ENCODE measurements around the gene USP22. TPM values are rescaled to one million over a fixed set of nuclear protein-coding genes. Genes with fewer than 3 reads are reported as not detected.

USP22 gene
- total and polyA plus RNA-seq, 2 of the 8 experiments (the other 6 are each of a cell fraction or from before 2014, with no cell fraction given): 221 to 316 TPM

DNA sequence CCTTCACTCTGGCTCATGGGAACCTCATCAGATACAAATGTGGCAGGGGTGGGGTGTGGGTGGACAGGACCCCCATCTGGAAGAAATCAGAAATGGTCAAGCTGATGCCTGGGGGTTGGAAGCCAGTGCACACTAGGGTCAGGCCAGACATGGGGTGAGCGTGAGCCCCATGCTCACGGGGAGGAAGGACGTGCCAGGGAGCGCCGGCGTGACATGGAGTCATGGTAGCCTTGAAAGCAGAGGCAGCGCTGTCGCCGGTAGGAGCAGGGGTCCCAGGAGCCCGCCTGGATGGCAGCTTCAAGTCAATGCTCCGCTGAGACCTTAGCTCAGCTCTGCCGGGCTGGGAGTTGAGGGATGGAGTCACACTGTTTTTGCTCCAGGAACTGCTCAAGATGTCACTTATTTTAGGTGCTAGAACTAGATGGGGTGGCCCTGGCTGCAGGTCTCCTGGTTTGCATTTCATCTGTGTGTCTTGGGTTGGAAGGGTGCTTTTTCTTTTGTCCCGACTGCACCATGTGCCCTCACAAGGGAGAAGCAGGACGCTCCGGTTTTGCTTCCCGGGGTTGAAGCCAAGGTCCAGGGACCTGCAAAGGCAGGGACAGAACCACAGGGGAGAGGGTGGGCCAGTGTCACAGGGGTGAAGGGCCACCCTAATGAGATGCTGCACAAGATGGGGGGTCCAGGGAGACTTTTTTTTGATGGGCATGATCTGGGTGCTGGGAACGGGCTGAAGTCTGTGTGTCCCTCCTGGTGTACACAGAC lies 51.4 kb downstream of the USP22 start:
- H4K20me1 ChIP-seq (replicated peaks in 1 of 2; ENCODE audit: control insufficient read depth in 1 of 2, insufficient read depth in 2 of 2, low read length in 2 of 2): no peaks in the 10 kb centered on the region
- H3K4ac ChIP-seq (replicated peaks; ENCODE audit: insufficient read length, low read depth, low read length): no peak overlapping the region
- H3K36me3 ChIP-seq (ENCODE audit: control insufficient read depth in 2 of 4, insufficient read depth in 4 of 4, low read length in 3 of 4): no peaks in the 10 kb centered on the region; a peak in 1 of 8 replicates
- POLR2A ChIA-PET (ENCODE audit: partially characterized antibody): interaction anchor here (1.5 kb wide), 1 partner anchor 242 kb away, joined by 3 read pairs; no protein-coding TSS in a partner anchor
- H2BK120ac ChIP-seq (replicated peaks; ENCODE audit: low read depth, low read length): no peak overlapping the region
- no peak overlapping the region for H4K5ac ChIP-seq (ENCODE audit: insufficient read length, low read depth, low read length)
- H2BK15ac ChIP-seq (ENCODE audit: low read length): no peak overlapping the region
- peak overlapping the region; percentile 35 for H4K91ac ChIP-seq (replicated peaks; ENCODE audit: insufficient read length, low read length)
- H2BK20ac ChIP-seq (ENCODE audit: low read length): no peak overlapping the region
- no peak overlapping the region for H3K27ac ChIP-seq (ENCODE audit: low read depth, low read length)
- H3K27me3 ChIP-seq (replicated peaks in 1 of 4; ENCODE audit: control insufficient read depth in 3 of 4, extremely low read depth in 1 of 4, insufficient read depth in 3 of 4, low read length in 3 of 4): no peaks in the 10 kb centered on the region
- FAIRE-seq (no peak), DNase-seq (ENCODE audit: low read depth in 1 of 2, low spot score in 2 of 2) (no peak)
- H2BK12ac ChIP-seq (ENCODE audit: low read depth, low read length): no peak overlapping the region
- no peak overlapping the region for H3K9ac ChIP-seq (replicated peaks in 1 of 4; ENCODE audit: extremely low read depth in 1 of 4, low read depth in 3 of 4, low read length in 3 of 4)
- no peaks in the 10 kb centered on the region for H3K23me2 ChIP-seq (ENCODE audit: low read depth, low read length)
- no peak overlapping the region for H2AFZ ChIP-seq (ENCODE audit: low read length)
- no peak overlapping the region for H3K4me3 ChIP-seq (ENCODE audit: extremely low read depth in 1 of 4, insufficient read depth in 2 of 4, low read depth in 3 of 4, low read length in 4 of 4)
- no peak overlapping the region for H2BK5ac ChIP-seq (ENCODE audit: low read depth, low read length)
- no peak overlapping the region for H4K8ac ChIP-seq (ENCODE audit: extremely low read depth, insufficient read depth, low read length)
- H3K4me2 ChIP-seq (ENCODE audit: insufficient read depth in 1 of 2, low read depth in 2 of 2, low read length in 2 of 2): no peak overlapping the region
- H2AK5ac ChIP-seq (ENCODE audit: low read depth, low read length): no peak overlapping the region
- H3K23ac ChIP-seq (ENCODE audit: insufficient read length): no peak overlapping the region
- no peak overlapping the region for H3K14ac ChIP-seq (ENCODE audit: insufficient read length)
- no peak overlapping the region for H3K56ac ChIP-seq (replicated peaks; ENCODE audit: insufficient read length, low read depth, low read length)
- no peaks in the 10 kb centered on the region for H3K79me1 ChIP-seq (ENCODE audit: low read depth, low read length)
- H3K4me1 ChIP-seq (replicated peaks in 1 of 4; ENCODE audit: control insufficient read depth in 3 of 4, insufficient read depth in 4 of 4, low read length in 3 of 4): peaks cover 0 to 5% (median under 1%) of the 10 kb centered on the region in 4 experiments; a peak in 3 of 7 replicates
- peaks cover 0 to 5% of the 10 kb centered on the region in 2 experiments; a peak in 1 of 4 replicates for H3K9me3 ChIP-seq (ENCODE audit: insufficient read depth in 2 of 2, low read depth in 1 of 2, low read length in 1 of 2)
- 83% methylated on average over 17 of the region's 17 CpGs; no CpG with 5 or more reads in 1 of the 2 experiments for WGBS, 2 experiments (ENCODE audit: extremely low coverage in 1 of 2, insufficient coverage in 1 of 2, insufficient read length in 1 of 2, insufficient replicate concordance in 2 of 2, low coverage in 1 of 2, low lambda C conversion rate in 2 of 2, missing lambda C conversion rate in 1 of 2)
- no peak overlapping the region for H3K18ac ChIP-seq (ENCODE audit: extremely low read depth, low read length)
- CTCF ChIA-PET (ENCODE audit: partially characterized antibody): interaction anchor here (1.8 kb wide), 1 partner anchor 10 kb away, joined by 8 read pairs; no protein-coding TSS in a partner anchor
- H3K79me2 ChIP-seq (ENCODE audit: control insufficient read depth in 1 of 2, insufficient read depth in 2 of 2, low read length in 2 of 2): no peaks in the 10 kb centered on the region
- no peak for TF ChIP-seq RFX5 (IDR thresholded peaks at IDR 0.05; ENCODE audit: borderline replicate concordance, low read depth, low read length)
- no peak for TF ChIP-seq CBX8 (IDR thresholded peaks at IDR 0.05; ENCODE audit: borderline replicate concordance, low read depth, low read length)
- TF ChIP-seq SIX5 (IDR thresholded peaks at IDR 0.05; ENCODE audit: low read depth, low read length): no peak
- TF ChIP-seq SAP30 (IDR thresholded peaks at IDR 0.05; ENCODE audit: insufficient read depth, insufficient replicate concordance, low read length): no peak
- no peak for TF ChIP-seq BACH1 (IDR thresholded peaks at IDR 0.05; ENCODE audit: low read length)
- no peak for TF ChIP-seq JUN (IDR thresholded peaks at IDR 0.05; ENCODE audit: low read depth, low read length)
- TF ChIP-seq YY1 (IDR thresholded peaks at IDR 0.05; ENCODE audit: low read depth, low read length): no peak
- TF ChIP-seq SP2 (IDR thresholded peaks at IDR 0.05; ENCODE audit: low read length): no peak
- no peak for TF ChIP-seq CHD1 (IDR thresholded peaks at IDR 0.05; ENCODE audit: low read depth, low read length)
- no peak for TF ChIP-seq HDAC6 (IDR thresholded peaks at IDR 0.05; ENCODE audit: low read depth, low read length)
- TF ChIP-seq, protein P1, sequence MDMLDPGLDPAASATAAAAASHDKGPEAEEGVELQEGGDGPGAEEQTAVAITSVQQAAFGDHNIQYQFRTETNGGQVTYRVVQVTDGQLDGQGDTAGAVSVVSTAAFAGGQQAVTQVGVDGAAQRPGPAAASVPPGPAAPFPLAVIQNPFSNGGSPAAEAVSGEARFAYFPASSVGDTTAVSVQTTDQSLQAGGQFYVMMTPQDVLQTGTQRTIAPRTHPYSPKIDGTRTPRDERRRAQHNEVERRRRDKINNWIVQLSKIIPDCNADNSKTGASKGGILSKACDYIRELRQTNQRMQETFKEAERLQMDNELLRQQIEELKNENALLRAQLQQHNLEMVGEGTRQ (IDR thresholded peaks at IDR 0.05; ENCODE audit: low read length): no peak

All from H1 (cell line).